HG03439 (cell line): ENCODE data around the gene RNGTT.
"Not testable (repeated sequence)": the region's sequence is repeated elsewhere in the genome, so short reads cannot be mapped to it uniquely, and the experiment has no call there.

Experiments used
- ATAC-seq: cut with Tn5 transposase; IDR thresholded peaks from one replicate; pipeline ENCODE4 v1.9.1; 2021; ENCODE audit warnings: mild to moderate bottlenecking, moderate library complexity; ENCODE audit not compliant: unreplicated experiment

Gene RNGTT

GRCh38 chr6:88741071-88741470 lies 222.3 kb downstream of the RNGTT start:
- no peak for ATAC-seq

DNA sequence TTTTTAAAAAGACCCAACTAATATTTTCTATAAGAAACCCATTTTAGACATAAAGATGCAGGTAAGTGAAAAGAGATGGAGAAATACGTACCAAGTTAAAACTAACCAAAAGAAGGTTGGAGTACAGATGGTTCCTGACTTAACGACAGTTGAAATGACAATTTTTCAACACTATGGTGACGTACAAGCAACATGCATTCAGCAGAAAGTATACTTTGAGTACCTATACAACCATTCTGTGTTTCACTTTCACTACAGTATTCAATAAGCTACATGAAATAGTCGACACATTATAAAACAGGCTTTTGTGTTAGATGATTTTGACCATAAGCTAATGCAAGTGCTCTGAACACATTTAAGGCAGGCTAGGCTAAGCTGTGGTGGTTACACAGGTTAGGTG lies 228.9 kb downstream of the RNGTT start:
- no peak for ATAC-seq

DNA sequence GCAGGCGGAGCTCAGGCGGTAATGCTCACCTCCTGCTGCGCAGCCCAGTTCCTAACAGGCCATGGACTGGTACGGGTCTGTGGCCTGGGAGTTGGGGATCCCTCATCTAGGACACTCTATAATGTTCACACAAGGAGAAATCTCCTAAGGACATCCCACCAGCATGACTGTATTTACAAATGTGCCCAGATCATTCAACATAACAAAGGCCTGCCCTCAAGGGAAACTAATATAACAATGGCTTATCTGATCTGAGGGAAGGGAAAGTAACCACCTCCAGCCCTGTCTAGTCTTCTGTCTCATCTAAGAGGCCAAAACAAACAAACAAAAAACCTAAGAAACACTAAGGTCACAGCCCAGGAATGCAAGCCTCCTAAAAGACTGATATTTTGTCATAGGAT lies 232.8 kb downstream of the RNGTT start:
- no peak for ATAC-seq

GRCh38 chr6:88728756-88729155 lies 234.7 kb downstream of the RNGTT start:
- ATAC-seq: no peak

DNA sequence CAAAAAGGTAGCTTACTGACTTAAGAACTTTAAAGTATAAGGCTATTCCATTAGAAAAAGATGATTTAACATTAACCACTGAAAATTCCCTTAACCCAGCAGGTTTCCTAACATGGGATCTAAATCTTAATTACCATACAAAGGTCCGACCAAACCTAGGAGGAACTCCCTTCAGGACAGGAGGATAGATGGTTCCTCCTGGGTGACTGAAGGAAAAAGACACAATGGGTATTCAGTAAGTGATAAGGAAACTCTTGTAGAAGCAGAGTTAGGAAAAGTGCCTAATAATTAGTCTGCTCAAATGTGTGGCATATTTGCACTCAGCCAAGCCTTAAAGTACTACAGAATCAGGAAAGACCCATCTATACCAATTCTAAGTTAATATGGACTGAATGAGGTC lies 237.0 kb downstream of the RNGTT start:
- ATAC-seq: not testable (repeated sequence)

- ATAC-seq: no peak
Observed at GRCh38 chr6:88725111-88725975, 238.1 kb downstream of the RNGTT start.

- no peak for ATAC-seq
Observed at GRCh38 chr6:88722686-88723085, 240.7 kb downstream of the RNGTT start.

GRCh38 chr6:88716399-88716798 lies 247.0 kb downstream of the RNGTT start:
- not testable (repeated sequence) for ATAC-seq

- ATAC-seq: no peak
Observed at GRCh38 chr6:88712243-88712936, 251.0 kb downstream of the RNGTT start.

DNA sequence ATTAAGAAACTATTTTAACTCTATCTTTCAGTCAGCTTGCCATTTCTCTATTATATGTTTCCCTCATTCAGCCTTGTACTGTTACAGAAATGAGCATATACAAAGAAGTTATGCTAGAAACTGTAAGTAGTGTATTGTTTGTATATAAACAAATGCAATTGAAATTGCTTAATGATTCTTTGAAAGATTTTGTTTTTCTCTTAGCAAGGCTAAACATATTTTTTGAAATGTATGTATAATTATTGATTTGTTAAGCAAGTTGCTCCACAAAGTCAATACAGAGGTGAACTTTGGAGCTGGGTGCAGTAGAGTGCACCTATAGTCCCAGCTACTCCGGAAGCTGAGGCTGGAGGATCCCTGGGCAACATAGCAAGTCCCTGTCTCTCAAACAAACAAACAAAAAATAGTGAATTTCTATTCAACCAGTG lies 253.6 kb downstream of the RNGTT start:
- no peak for ATAC-seq

DNA sequence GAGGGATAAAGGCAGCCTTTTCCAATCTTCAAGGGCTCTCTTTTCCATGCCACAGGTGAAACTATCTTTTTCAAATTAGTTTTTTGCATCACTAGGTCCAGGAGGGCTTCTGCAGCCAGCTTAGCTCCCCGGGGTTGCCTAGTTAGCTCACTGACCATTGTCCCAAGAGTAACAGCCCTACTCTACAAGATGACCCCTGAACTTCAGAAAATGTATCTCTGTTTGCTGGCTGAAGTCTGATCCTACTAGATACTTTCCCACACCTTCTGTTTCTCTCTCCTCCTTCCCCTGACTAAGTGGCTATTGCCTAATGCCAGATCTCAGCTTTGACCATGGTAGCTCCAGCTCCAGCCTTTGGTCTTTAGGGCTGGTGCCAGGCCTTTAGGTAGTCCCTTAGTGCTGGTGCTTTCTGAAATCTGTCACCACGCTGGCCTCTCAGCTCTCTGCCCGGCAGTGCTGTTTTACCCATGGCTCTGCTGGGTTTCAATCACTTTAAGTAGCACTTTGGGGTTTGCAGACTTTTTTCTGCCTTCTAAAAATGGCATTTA lies 255.1 kb downstream of the RNGTT start:
- ATAC-seq: no peak

DNA sequence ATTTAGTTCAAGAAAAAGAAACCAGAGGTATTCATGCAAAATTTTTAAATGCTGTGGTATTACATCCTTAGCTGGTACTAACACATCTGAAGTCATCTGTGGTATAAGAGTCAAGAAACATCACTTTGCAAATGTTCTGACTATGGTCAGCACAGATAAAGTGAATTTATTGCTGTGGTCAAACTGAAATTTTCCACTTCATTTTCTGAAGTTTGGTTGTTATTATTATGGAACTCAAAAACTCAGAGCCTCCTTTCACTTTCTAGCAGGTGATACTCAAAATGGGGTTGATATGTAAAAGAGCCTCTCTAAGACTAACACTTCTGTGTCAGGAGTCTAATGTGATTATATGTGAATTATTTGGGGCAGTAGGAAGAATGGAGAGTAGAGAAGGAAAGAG lies 257.8 kb downstream of the RNGTT start:
- peak; percentile 71 for ATAC-seq

- ATAC-seq: no peak
Observed at GRCh38 chr6:88704980-88705379, 258.4 kb downstream of the RNGTT start.

DNA sequence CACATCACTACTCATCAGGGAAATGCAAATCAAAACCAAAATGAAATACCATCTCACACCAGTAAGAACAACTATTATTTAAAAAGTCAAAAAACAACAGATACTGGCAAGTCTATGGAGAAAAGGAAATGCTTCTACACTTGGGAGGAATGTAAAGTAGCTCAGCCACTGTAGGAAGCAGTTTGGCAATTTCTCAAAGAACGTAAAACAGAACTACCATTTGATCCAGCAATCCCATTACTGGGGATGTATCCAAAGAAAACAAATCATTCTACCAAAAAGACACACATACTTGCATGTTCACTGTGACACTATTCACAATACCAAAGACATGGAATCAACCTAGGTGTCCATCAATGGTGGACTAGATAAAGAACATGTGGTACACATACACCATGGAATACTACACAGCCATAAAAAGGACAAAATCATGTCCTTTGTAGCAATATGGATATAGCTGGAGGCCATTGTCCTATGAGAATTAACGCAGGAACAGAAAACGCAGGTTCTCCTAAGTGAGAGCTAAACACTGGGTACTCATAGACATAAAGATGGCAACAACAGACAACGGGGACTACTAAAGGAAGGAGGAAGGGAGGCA lies 260.4 kb downstream of the RNGTT start:
- no peak for ATAC-seq

- no peak for ATAC-seq
Observed at GRCh38 chr6:88698661-88699060, 264.8 kb downstream of the RNGTT start.

DNA sequence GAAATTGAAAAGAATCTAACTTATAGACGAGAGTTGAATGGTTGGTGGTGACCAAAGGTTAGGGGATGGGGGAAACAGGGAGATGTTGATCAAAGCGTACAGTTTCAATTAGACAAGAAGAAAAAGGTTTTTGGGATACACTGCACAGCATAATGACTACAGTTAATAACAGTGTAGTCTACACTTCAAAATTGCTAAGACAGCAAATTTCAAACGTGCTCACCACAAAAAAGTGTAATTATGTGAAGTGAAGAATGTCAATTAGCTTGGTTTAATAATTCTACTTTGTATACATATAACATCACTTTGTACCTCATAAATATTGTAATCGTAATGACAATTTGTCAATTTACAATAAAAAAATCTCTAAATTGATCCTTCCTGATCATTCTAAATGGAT lies 267.5 kb downstream of the RNGTT start:
- no peak for ATAC-seq

DNA sequence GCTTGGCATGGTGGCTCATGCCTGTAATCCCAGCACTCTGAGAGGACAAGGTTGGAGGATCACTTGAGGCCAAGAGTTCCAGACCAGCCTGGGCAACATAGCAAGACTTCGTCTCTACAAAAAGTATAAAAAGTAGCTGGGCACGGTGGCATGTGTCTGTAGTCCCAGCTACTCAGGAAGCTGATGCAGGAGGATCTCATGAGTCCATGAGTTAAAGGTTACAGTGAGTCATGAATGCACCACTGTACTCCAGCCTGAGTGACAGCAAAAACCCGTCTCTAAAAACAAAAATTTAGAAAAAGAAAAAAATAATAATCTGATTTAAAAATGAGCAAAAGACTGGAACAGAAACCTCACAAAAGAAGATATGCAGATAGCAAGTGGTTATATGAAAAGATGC lies 279.7 kb downstream of the RNGTT start:
- no peak for ATAC-seq

DNA sequence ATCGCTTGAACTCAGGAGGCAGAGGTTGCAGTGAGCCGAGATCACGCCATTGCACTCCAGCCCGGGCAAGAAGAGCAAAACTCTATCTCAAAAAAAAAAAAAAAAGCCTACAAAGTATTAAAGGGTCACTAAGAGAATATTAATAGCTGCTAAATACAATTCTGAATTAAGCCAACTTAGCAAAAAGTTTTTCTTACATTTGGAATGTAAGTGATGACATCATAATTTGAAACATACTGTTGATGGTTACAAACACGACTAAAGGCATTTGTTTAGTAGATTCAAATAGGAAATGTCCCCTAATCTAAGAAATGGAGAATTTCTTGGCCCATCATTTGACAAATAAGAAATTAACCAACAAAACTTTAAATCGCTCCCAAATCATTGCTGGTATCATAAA lies 282.8 kb downstream of the RNGTT start:
- no peak for ATAC-seq

- no peak for ATAC-seq
Observed at GRCh38 chr6:88679841-88680240, 283.6 kb downstream of the RNGTT start.

- ATAC-seq: no peak
Observed at GRCh38 chr6:88677356-88677755, 286.1 kb downstream of the RNGTT start.

DNA sequence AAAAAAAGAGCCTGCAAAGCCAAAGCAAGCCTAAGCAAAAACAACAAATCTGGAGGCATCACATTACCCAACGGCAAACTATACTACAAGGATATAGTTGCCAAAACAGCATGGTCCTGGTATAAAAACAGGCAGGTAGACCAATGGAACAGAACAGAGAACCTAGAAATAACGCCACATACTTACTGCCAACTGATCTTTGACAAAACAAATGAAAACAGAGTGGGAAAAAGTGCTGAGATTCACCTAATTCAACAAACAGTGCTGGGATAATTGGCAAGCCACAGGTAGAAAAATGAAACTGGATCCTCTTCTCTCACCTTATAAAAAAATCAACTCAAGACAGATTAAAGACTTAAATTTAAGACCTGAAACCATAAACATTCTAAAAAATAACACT lies 291.8 kb downstream of the RNGTT start:
- no peak for ATAC-seq

DNA sequence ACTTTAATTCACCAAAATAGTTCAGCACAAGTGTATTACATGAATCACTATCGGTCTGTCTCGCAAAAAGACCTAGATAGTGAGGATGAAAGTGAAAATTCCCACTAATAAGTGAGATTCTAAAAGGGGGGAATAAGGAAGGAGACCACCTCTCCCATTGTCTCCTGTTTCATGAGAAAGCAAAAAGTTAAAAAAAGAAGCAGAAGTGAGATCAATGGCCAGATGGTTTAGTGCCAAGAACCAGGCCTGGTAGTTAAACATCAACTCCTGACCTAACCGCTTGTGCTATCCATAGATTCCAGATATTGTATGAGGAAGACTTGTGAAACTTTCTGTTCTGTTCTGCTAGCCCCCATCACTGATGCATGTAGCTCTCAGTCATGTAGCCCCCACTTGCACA lies 293.0 kb downstream of the RNGTT start:
- no peak for ATAC-seq
